ENCODE results near the gene STYXL2. TPM values are rescaled to one million over a fixed set of nuclear protein-coding genes. Genes with fewer than 3 reads are reported as not detected.

Gene STYXL2
- 0.45 TPM for polyA plus RNA-seq (ENCODE audit: insufficient read length)
- long read RNA-seq, donor 1, result 0 reads
- long read RNA-seq, donor 2, result 0 reads
- long read RNA-seq, donor 3, result 0 reads
- long read RNA-seq, donor 4, result 0 reads
- long read RNA-seq, donor 5, result 0 reads
- long read RNA-seq, donor 6, result 0 reads
- long read RNA-seq, donor 7, result 0 reads
- long read RNA-seq, donor 8, result 0 reads

DNA sequence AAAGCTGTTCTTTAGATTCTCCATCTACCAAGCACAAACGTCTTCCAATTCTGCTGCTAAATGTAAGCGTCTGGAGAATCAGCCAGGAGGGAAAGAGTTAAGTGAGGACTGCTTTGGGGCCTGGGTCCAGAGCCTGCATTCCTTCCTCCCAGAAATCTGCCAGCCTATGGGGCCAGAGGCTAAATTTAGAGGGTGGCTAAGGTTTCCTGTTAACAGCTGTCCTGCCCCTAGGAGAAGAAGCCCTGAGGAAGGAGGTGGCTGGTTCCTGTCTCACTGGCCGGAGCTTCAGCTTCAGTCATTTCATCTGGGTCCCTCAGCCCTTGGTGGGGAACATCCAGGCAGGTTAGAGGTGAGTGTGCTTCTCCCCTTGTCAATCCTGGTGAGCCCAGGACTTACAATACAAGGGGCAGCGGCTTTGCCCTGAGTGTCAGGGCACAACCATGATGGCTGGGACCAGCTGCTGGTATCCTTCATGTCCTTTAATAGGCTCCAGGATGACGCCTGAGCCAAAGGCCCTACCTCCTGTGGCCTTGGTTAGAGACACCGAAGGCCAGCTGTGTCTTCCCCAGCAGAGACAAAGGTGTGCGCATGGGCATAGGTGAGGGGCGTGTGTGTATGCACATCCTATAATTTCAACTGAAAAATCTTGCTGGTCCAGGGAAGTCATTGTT lies at the start of gene STYXL2:
Gene STYXL2 (plus strand): TSS at position 230 of the 671 bp plus-strand sequence. CDS start 775 bp downstream, outside the sequence.
- no peak for DNase-seq

DNA sequence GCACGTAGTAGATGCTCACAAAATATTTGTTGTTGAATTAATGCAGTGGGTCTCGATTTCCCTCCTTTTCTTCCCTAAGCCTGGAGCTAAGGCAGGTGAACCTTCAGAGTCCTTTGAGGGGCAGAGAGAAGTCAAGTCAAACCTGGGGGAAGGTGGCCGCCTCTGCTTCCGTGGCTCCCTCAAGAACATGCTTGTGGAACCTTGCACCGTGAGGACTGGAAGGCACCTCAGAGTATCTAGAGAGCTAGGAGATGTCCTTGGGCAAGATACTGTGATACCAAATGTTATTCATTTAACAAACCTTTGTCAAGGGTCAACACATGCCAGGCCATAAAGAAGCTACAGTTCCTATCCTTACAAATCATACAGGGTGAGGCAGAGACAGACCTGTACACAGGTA lies 42.0 kb upstream of the STYXL2 start:
- DNase-seq, result no peak

DNA sequence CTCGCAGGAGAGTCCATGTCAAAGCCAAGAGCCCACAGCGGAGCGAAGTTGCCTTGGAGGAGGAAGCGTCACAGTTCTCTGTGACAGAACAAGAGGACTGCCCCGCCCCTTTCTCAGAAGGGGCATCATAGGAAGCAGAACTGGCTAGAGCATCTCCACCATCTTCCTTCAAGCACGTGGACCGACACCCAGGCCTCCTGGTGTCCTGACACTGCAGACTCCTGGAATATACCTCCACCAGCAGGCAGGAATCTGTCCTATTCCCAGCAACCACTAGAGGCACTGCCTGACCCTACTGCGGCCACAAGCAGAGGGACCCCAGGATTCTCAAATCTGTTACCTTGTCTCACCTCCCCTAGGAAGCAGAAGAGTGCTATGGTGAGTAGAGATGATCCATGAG lies 41.5 kb upstream of the STYXL2 start:
- DNase-seq, result no peak

DNA sequence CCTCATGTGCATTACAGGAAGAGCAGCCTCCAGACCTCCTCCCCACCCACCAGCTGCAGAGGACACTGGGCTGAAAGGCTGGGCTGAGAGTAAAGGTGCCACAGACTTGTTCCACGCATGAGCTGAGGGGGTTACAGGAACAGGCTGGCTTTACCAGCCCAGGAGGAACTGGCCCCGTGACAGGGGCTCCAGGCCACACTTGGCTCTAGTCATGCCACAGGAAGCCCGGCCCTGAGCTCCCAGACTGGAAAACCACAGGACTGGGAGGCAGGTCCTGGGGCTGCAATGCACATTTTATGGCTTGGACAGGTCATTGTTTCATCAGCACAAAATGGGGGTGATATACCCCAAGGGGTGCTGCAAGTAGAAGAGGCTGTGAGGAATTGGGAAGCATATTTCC lies 39.3 kb upstream of the STYXL2 start:
- DNase-seq, result no peak

DNA sequence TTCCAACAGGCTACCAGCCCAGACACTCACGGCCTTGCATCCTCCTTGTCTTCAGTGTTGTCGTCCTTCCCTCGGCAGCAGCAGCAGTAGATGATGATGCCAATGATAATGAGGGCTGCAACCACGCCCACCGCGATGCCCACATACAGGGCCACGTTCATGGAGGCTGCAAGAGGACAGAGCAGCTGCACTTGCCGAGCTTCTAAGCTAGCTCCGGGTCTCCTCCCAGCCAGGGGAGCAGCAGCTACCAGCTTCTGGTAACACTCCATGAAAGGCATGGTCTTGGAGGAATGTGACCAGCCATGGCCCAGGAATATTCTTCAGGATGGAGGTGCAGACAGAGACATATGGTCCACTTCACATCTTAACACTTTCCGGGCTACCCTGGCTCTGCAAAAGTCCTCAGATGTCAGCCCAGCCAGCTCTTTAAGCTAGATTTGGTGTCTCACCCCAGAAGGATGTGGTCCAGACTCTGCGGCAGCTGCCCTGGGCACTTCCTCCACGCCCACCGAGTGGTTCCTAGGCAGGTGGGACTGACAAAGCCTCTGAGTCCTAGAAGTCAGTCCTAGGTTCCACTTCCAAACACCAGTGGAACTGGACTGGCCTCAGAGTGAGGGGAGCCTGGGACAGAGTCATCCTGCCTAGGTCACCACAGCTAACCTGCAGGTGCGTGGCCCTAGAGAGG lies 38.8 kb upstream of the STYXL2 start:
- no peak for DNase-seq

DNA sequence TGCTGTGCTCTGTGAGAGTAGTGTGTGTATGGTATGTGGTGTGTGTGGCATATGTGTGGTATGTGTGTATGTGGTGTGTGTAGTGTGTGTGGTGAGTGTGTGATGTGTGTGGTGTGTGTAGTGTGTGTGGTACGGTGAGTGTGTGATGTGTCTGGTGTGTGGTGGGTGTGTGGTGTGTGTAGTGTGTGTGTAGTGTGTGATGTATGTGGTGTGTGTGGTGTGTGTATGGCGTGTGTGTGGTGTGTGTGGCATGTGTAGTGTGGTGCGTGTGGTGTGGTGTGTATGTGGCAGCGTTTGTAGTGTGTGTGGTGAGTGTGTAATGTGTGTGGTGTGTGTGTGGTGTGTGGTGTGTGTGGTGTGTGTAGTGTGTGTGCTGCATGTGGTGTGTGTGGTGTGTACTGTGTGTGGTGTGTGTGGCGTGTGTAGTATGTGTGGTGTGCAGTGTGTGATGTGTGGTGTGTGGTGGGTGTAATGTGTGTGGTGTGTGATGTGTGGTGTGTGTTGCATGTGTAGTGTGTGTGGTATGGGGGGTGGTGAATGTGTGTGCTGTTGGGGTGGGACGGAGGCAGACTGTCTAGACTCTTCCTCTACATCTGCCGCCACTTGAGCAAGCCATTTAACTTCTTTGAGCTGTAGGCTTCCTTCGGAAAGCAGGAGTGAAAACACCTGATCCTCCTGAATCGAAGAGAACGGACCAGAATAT lies 37.2 kb upstream of the STYXL2 start:
- no peak for DNase-seq

DNA sequence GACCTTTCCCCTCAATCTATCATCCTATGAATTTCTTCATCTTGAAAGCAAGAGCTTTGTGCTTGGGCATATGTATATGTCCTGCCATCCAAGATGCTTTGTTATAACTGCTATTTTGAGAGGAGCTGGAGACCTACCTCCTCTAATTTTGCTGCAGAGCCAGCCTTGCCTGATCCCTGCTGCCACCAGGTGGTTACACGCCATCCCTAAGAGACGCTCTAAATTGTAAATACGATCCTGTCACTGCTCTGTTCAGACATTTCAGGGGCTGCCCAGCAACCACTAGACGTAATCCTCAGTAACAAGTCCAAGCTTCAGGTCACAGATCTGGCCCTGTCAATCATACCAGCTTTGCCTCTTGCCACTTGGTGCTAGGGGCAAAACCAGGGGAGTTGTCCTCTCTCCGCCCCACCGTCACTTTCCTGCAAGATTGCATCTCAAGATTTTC lies 36.6 kb upstream of the STYXL2 start:
- peak; percentile 65 for DNase-seq

DNA sequence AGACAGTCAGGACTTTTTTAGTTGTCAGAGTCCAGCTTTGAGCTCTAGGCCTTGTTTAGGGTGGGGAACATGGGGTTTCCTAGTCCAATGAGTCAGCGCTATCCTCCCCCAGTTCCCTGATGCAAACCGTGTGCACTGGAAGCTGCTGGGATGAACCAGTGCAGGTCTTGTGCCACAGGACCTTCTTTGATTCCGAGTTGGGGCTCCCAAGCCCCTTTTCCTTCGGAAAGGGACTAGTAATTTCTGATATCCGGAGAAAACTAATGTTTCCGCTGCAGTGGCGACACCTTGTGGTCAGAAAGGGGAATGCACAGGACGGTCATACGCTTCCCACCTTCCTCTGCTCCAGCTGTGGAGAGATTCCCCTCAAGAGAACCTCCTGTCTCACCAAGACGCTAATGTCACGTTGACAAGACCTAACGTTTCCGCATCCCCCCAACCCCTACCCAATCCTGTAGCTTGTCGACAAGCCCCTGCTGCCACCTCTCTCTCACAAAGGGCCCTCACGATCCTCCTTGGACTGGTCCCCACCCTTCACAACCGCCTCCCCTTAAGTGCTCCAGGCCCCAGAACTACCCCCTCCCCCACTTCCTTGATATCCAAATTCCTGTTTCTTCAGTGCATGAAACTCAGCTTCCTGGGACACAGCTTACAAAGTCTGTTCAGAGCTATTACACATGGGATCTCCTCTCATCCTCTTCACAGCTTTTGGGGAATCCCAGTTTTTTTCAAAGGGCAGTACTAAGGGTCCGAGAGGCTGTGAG lies 34.6 kb upstream of the STYXL2 start:
- DNase-seq, result peak; percentile 65

DNA sequence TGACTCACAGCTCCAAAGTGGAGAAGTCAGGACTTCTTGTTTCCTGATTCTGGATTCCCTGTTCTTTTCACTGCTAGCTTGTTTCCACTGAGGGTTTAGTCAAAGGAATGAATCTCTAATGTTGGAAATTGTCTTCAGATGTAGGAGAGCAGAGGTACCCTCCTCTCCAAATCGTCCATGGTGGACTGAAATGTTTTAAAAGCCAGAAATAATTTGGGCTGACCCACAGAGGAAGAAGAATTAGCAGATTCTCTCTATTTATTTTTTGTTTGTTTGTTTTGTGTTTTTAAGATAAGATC lies 34.1 kb upstream of the STYXL2 start:
- no peak for DNase-seq

DNA sequence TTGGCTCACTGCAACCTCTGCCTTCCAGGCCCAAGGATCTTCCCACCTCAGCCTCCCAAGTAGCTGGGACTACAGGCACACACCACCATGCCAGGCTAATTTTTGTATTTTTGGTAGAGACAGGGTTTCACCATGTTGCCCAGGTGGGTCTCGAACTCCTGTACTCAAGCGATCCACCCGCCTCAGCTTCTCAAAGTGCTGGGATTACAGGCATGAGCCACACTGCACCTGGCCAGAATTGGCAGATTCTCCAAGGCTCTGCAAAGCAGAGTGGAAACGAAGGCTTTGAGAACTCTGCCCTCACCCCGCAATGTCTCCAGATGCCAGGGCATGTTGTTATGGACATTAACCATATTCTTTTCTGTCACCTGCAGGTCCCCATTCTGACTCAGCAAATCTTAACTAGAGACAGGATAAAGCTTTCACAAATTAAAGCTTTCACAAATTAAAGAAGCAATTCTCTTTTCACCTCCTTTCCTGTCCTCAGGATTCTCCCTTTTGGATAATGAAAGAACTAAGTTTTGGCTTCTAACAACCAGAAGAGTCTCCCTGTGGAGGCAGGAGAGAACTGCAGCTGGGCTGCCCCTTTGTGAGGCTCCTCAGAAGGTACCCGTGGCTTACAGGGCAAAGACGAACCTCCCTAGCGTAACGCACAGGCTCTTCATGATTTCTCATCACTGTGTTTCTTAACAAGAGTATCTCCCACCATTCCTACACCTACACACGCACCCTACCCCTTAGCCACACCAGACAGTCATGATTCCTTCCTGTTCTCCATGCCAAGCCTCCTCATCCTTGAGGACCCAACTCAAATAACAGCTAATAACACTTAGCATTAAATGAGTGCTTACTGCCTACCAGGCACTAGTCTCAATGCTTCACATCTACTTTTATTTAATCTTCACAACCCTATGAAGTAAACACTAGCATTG lies 33.5 kb upstream of the STYXL2 start:
- no peak for DNase-seq

DNA sequence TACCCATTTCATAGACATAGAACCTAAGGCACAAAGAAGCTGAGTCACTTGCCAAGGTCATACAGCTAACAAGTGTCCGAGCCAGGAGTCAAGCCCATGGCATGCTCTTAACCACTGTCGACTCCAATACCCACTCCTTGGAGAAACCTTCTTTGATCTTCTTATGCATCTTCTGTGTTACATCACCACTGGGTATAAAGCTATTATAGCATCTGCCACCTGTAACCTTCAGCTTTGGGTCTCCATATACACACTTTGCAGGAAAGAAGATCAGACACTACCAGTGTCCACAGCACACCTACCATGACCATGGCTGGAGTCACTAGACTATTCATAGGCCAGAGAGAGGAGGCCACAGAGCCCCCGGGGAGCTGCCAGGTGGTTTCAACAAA lies 32.8 kb upstream of the STYXL2 start:
- DNase-seq, result no peak

DNA sequence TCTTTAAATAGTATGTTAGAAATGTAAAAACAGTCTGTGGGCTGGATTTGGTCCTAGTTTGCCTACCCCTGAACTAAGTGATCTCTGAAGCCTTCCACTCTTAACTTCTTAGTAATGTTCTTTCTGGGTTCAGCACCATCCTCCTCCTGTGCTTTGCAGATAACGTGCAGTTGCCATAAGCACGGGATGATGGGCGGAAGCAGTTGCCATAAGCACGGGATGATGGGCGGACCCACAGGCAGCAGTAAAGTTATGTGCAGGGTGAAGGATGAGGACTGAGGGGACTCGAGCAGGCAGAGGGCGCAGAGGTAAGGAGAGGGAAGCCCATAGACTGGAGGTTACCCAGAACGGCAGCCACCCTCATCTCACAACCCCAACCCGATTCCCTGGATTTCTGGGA lies 29.3 kb upstream of the STYXL2 start:
- no peak for DNase-seq

DNA sequence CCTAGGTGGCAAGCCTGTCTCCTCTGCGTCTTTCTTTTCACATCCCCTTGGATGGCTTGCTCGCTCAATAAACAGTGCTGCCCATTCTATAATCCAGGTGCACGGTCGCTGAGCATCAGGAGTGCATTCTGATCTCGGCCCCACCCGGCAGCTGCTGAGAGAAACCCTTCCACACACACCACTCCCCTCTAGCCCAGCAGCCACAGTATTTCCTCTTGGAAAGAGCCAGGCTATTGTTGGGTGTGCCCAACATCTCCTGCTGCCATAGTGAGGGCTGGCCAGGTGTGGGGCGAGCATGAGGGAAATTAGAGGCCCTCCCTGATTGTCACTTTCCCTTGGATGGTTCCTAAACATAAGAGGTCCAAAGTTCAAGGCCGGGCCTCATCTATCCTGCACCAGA lies 28.4 kb upstream of the STYXL2 start:
- DNase-seq, result no peak

DNA sequence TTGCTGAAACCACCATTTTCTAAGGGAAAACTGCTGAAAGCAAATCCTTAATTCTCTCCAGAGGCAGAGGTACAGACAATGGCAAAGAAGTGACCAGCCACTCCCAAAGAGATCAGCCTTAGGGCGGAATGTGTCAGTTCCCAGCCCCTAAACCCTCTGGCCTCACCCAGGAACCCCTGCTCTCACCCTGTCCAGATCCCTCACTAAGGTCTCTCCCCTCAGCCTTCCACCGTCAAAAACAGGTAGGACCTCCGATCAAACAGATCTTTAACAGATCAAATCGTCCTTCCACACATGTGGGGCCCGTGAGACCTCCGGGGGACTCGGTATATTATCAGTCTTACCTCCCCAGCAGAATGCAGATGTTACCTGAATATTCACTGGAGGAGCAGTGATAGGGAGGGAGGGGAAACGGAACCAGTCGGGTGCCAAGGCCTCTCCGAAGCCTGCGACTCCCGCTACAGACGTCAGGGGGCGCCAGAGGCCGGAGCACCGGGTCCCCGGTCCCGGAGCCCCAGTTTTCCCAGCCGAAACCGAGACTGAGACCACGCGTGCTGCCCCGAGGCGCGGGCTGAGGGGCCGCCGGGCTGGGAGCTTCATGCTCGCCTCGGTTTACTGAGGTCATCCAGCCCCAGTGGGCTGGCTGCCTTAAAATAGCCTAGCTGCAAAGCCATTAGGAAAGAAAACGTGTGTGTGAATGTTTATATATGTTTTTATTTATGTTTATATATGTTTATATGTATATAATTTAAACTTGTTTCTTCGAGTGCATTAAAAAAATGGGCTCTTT lies 27.3 kb upstream of the STYXL2 start:
- DNase-seq, result peak; percentile 70

DNA sequence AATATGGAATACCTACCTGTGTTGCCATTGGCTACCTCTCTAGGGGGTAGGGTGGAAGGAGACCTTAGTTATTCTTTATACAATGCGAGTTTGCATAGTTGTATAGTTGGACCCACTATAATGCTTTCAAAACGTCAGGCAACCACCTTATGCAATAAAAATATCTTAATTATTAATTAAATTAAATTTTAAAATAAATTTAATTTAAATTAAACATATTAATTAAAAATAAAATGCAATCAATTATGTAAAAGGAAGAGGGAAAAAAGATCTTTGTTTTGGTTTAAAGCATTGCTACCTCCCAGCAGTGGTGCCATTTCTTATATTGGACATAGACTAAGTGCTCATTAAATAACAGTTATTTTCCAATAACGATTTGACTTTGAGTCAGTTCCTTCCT lies 26.0 kb upstream of the STYXL2 start:
- DNase-seq, result no peak

DNA sequence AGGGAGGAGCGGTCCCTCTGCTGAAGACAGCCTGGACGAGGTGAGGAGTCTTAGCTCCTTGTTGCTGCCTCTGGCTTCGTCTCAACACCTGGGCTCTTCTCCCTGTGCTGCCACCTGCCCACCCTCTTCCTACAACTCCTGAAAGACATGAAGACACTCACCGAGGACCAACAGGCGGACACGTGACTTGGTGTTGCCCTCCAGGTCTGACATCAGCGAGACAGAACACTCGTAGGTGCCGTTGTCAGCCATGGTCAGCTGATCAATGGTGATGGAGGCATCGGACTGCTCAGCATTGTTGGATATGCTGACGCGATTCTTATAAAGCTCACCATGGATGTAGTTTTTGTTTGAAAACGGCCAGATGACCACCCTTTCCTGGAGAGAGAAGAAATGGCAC lies 25.1 kb upstream of the STYXL2 start:
- DNase-seq, result no peak

DNA sequence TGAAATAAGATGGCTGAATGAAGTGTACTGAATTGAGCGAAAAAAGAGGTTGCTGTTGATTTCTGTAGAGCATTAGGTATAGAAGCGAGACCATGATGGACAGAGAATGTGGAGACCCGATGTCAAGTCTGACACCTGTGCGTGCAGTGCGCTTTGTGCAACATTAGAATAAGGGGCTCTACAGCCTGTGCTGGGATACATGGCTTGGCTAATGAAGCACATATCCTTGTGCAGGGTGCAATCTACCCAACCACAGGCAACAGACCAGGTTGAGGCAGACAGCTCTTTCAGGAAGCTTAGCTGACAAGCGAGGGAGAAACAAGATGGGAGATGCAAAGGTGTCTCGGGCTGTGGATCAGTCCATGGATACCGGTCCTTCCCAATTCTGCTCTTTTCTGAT lies 22.6 kb upstream of the STYXL2 start:
- DNase-seq, result no peak

DNA sequence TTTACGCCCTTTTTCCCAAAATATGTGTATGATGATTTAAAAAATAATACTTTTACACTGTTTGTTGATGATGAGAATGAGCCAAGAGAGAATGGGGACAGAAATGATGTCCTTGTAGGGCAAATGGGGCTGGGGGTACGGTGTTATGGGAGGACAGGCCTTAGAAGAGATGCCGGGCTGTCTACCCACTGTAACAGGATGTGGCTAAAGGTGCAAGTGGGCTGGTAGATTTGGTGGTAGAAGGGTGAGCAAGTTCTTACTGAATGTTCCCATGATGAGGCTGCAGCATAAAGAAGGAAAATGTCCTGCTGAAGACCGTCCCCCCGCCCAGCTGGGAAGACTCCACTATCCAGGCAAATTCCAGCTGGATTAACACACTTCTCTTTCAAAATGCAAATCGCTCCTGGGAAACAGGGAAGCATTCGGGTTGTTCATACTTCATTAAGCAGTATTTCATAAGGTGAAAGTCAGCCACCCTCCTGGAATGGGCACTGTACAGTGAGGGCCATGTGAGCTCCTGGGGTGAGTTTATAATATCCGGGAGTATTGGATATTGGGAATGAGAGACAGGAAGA lies 17.7 kb upstream of the STYXL2 start:
- no peak for DNase-seq

DNA sequence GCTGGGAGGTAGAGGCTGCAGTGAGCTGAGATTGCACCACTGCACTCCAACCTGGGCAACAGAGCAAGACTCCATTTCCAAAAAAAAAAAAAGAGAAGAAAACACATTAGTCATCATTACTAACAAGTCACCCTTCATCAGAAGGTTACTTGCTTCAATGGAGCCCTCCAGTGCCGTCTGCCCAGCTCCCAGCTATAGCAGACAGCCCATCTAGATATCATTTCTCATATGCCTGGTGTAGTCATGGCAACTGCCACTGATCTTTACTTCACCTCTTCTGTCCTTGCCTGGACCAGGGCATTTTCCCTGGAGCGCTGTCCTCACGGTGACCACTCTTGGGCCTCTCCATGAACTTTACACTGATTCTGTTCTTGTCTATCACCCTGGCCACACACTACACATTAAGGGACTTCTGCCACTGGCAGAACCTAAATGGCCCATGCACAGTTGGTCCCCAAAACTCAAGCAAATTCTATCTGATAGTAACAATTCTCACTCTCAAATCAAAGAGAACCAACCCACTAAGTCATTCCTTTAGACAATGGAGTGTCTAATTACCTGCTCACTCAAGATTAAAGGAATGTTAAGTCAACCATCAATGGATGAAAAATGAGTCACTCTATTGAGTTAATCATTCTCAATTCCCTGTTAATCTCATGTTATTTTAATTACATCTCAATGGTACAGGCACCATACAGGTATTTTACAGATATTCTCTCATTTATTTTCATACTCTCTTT lies 16.6 kb upstream of the STYXL2 start:
- no peak for DNase-seq
